Naive B cell (primary cell): ENCODE results near the gene HCN1. TPM values are rescaled to one million over a fixed set of nuclear protein-coding genes. Genes with fewer than 3 reads are reported as not detected.
"Not testable (repeated sequence)": the region's sequence is repeated elsewhere in the genome, so short reads cannot be mapped to it uniquely, and the experiment has no call there.

Source experiments
- ATAC-seq, 2 donors: fragments of 150-1000 bp; cut with Tn5 transposase; 2 replicates each; pipeline ENCODE4 v1.10.0; 2021; ENCODE audit warnings: low read depth in 2 of 2, mild to moderate bottlenecking in 2 of 2, moderate library complexity in 2 of 2
- DNase-seq: peaks from one replicate; pipeline ENCODE4 v3.0.0; 2022
- H3K27ac Mint-ChIP-seq, 6 donors: one replicate each; pipeline ENCODE4 v1.8.0; 2020 to 2022; ENCODE audit warnings: mild to moderate bottlenecking in 6 of 6, mixed read lengths in 6 of 6, moderate library complexity in 5 of 6, inconsistent platforms in 2 of 6
- H3K27me3 Mint-ChIP-seq, 3 donors: one replicate each; pipeline ENCODE4 v1.8.0; 2021 to 2022; ENCODE audit warnings: mixed read lengths in 3 of 3, mild to moderate bottlenecking in 1 of 3
- H3K36me3 Mint-ChIP-seq, 2 donors: one replicate each; pipeline ENCODE4 v1.8.0; 2020 to 2022; ENCODE audit warnings: mixed read lengths in 2 of 2, inconsistent platforms in 1 of 2, mild to moderate bottlenecking in 1 of 2
- H3K4me1 Mint-ChIP-seq, 3 donors: one replicate each; pipeline ENCODE4 v1.8.0; 2020 to 2022; ENCODE audit warnings: mixed read lengths in 3 of 3, inconsistent platforms in 1 of 3, mild to moderate bottlenecking in 1 of 3, moderate library complexity in 1 of 3
- H3K4me3 Mint-ChIP-seq, 8 donors: one replicate each; pipeline ENCODE4 v1.8.0; 2020 to 2022; ENCODE audit warnings: mild to moderate bottlenecking in 8 of 8, mixed read lengths in 8 of 8, moderate library complexity in 8 of 8, inconsistent platforms in 2 of 8
- H3K9me3 Mint-ChIP-seq, 7 donors: one replicate each; pipeline ENCODE4 v1.8.0; 2020 to 2022; ENCODE audit warnings: mixed read lengths in 7 of 7, mild to moderate bottlenecking in 5 of 7, inconsistent platforms in 2 of 7, moderate library complexity in 1 of 7
- polyA plus RNA-seq, 6 donors: library from polyadenylated mRNA; unstranded; fragments of 300-500 nt; fragmentation: Illumina TruSeq; gene quantifications; one replicate each; pipeline ENCODE4 v1.2.3, GENCODE V29; 2021; ENCODE audit warnings: low read depth in 6 of 6

The HCN1 gene
- polyA plus RNA-seq, 6 donors from 2014 or later, result not detected

GRCh38 chr5:45385321-45386058 lies 310.7 kb downstream of the HCN1 start:
- Mint-ChIP-seq H3K36me3 (no peaks in the 10 kb centered on the region), H3K9me3 (peaks cover 0 to 12% (median 5%) of the 10 kb centered on the region in 7 donors), H3K4me1 (no peaks in the 10 kb centered on the region), H3K27ac (no peak overlapping the region), H3K4me3 (no peak overlapping the region), H3K27me3 (no peaks in the 10 kb centered on the region)
- no peak for DNase-seq
- ATAC-seq, result no peak

DNA sequence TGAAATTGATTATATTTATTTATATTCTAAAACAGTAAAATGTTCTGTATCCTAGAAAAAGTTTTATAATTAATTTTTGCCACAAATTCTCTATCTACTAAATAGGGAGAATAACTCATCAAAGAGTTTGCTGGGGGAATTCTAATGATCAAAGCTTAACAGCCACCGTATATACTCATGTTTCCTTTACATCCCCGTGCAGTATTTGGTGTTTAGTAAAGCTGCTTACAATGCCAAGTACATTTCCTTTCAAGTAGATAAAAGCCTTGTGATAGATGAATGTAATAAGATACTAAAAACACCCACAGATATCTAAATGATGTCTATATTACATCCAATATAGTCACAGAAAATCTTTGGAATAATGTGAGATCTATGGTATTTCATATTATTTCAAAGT lies 312.2 kb downstream of the HCN1 start:
- H3K4me3 Mint-ChIP-seq, result no peak overlapping the region
- H3K27me3 Mint-ChIP-seq, result no peaks in the 10 kb centered on the region
- H3K4me1 Mint-ChIP-seq, result no peaks in the 10 kb centered on the region
- no peaks in the 10 kb centered on the region for H3K36me3 Mint-ChIP-seq
- DNase-seq (no peak), ATAC-seq (no peak)
- no peak overlapping the region for H3K27ac Mint-ChIP-seq
- H3K9me3 Mint-ChIP-seq, result peaks cover 0 to 9% (median 6%) of the 10 kb centered on the region in 7 donors

- DNase-seq (no peak), ATAC-seq (no peak)
- Mint-ChIP-seq H3K4me1 (no peaks in the 10 kb centered on the region), H3K4me3 (no peak overlapping the region), H3K36me3 (no peaks in the 10 kb centered on the region), H3K9me3 (peaks cover 0 to 11% (median 8%) of the 10 kb centered on the region in 7 donors), H3K27me3 (no peaks in the 10 kb centered on the region), H3K27ac (no peak overlapping the region)
Measured at GRCh38 chr5:45382583-45382982, 313.6 kb downstream of the HCN1 start.

DNA sequence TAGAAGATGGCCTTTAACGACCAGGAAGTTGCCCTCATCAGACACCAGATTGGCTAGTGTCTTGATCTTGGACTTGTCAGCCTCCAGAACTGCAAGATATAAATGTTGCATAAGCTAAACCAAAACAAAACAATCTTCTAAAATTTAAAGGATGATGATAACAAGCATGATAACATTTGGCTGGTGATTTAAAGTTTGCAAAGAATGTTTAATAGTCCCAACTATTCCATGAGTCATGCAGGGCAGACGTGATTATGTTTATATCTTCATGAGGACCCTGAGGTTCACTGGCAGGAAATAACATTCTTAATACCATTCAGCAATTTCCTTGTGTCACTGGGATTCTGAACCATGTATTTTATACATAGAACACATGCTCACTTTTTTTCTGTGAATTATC lies 319.8 kb downstream of the HCN1 start:
- Mint-ChIP-seq H3K27ac (no peak overlapping the region), H3K36me3 (no peaks in the 10 kb centered on the region), H3K4me3 (no peak overlapping the region), H3K9me3 (peaks cover 0 to 11% (median 2%) of the 10 kb centered on the region in 7 donors), H3K4me1 (no peaks in the 10 kb centered on the region), H3K27me3 (no peaks in the 10 kb centered on the region)
- DNase-seq, result no peak
- ATAC-seq, result no peak

DNA sequence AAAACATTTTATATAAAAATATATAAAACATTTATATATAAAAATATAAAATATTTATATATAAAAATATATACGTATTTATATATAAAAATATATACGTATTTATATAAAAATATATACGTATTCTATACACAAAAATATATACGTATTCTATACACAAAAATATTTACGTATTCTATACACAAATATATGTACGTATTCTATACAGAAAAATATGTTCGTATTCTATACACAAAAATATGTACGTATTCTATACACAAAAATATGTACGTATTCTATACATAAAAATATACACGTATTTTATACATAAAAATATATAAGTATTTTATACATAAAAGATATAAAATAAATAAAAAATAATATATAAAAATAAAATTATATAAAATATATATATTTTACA lies 323.6 kb downstream of the HCN1 start:
- Mint-ChIP-seq H3K4me1 (no peaks in the 10 kb centered on the region), H3K4me3 (no peak overlapping the region), H3K36me3 (no peaks in the 10 kb centered on the region), H3K27ac (no peak overlapping the region), H3K27me3 (no peaks in the 10 kb centered on the region), H3K9me3 (peaks cover 0 to 4% (median 0%) of the 10 kb centered on the region in 7 donors)
- ATAC-seq (no peak), DNase-seq (no peak)

DNA sequence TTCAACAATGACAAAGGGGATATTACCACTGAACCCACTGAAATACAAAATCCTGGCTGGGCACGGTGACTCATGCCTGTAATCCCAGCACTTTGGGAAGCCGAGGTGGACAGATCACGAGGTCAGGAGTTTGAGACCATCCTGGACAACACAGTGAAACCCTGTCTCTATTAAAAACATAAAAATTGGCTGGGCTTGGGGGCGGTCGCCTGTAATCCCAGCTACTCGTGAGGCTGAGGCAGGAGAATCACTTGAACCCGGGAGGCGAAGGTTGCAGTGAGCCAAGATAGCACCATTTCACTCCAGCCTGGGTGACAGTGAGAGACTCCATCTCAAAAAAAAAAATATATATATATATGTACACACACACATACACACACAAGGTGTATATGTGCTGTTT lies 324.8 kb downstream of the HCN1 start:
- not testable (repeated sequence) for H3K4me1 Mint-ChIP-seq, H3K36me3 Mint-ChIP-seq

DNA sequence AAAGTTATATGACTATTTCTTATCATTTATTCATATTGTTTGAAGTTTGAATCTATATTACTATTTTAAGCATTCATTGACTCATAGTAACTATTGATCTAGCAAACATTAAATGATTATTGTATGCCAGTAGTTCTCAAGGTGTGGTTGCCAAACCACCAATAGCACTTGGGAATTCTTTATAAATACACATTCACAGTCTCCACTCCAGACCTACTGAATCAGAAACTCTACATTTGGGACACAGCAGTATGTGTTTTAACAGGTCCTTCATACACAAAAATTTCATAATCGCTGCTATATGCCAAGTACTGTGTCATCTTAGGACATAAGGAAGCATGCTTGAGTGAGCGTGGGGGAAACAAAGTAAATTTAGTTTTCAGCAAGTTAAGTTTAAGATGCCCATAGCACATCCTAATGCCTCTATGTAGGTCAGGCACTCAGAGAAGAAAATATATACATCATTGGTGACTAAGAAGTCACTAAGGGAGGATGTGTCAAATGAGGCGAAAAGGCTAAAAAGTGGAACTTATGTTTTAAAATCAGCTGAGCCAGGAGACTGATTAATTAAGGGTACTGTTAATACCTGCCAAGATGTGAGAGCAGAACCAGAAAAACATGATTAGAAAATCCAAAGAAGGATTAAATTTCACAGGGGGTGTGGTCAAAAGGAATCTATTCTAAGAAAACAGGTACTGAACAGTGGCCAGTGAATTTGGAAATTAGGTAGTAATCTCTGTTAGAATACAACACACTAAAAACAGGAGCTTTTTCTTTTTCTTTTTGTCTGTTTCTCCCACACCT lies 340.8 kb downstream of the HCN1 start:
- Mint-ChIP-seq H3K36me3 (no peaks in the 10 kb centered on the region), H3K27me3 (no peaks in the 10 kb centered on the region), H3K27ac (no peak overlapping the region), H3K4me1 (no peaks in the 10 kb centered on the region), H3K4me3 (no peak overlapping the region), H3K9me3 (peaks cover 0 to 14% (median 4%) of the 10 kb centered on the region in 7 donors)
- no peak for DNase-seq
- no peak for ATAC-seq

More for the DNA sequence above, 324.8 kb downstream of the HCN1 start:
- DNase-seq, H3K9me3 Mint-ChIP-seq, H3K27ac Mint-ChIP-seq, H3K4me3 Mint-ChIP-seq, H3K27me3 Mint-ChIP-seq, ATAC-seq: not testable (repeated sequence)

DNA sequence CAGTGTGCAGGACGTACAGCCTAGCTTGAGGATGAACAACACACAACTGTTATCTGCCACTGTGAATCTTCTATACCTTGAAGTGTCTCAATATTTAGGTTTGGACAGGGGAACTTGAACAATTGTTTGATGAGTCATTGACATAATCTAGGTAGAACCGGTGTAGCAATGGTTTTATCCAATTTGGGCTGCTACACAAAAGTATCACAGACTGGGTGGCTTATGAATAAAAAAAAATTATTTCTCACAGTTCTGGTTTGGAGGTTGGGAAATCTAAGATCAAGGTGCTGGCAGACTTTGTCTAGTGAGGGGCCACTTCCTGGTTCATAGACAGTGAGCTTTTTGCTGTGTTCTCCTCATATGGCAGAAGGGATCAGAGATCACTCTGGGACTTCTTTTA lies 359.7 kb downstream of the HCN1 start:
- no peaks in the 10 kb centered on the region for H3K4me1 Mint-ChIP-seq
- no peak overlapping the region for H3K27ac Mint-ChIP-seq
- no peaks in the 10 kb centered on the region for H3K27me3 Mint-ChIP-seq
- no peaks in the 10 kb centered on the region for H3K36me3 Mint-ChIP-seq
- ATAC-seq (no peak), DNase-seq (no peak)
- H3K4me3 Mint-ChIP-seq, result no peak overlapping the region
- H3K9me3 Mint-ChIP-seq, result peaks cover 0 to 12% (median 8%) of the 10 kb centered on the region in 7 donors

DNA sequence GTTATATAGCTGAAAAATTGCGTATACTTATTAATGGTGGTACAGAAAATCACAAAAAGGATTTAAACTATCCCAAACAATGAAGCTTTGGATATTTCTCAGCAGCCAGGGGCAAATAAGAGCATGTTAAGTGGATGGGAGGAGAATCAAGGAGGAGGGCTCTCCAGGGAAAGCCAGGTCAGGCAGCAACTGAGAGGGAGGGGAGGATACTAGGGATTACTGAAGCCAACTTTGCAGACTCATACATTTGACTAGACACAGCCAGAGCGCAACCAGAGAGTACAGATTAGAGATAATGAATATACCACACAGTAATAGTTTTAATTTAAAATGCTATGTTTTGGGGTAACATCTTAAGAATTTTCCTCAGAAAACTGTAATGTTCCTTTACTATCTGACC lies 360.2 kb downstream of the HCN1 start:
- ATAC-seq, result no peak

DNA sequence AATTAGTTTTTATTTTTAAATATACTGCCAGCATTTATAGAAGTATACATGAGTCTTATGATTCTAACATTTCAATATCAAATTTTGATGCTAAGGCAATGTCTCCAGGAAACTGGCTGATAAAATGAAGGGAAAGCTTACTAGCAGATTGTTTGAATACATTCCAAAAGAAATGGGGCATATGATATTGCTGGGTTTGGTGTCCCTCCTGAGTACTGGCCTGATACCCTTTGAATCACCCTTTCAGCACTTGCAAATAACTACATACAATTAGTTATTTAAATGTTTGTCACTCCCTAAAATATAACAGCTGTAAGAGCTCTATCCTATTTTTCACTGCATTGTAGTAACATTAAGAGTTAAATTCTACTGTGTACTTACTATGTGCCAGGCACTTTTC lies 360.8 kb downstream of the HCN1 start:
- DNase-seq (no peak), ATAC-seq (no peak)
- H3K27ac Mint-ChIP-seq, result no peak overlapping the region
- no peaks in the 10 kb centered on the region for H3K4me1 Mint-ChIP-seq
- no peaks in the 10 kb centered on the region for H3K27me3 Mint-ChIP-seq
- no peaks in the 10 kb centered on the region for H3K36me3 Mint-ChIP-seq
- peaks cover 0 to 9% (median 6%) of the 10 kb centered on the region in 7 donors for H3K9me3 Mint-ChIP-seq
- H3K4me3 Mint-ChIP-seq, result no peak overlapping the region

More for the DNA sequence above, 360.2 kb downstream of the HCN1 start:
- Mint-ChIP-seq H3K4me1 (no peaks in the 10 kb centered on the region), H3K36me3 (no peaks in the 10 kb centered on the region), H3K4me3 (no peak overlapping the region), H3K27ac (no peak overlapping the region), H3K27me3 (no peaks in the 10 kb centered on the region), H3K9me3 (peaks cover 0 to 9% (median 8%) of the 10 kb centered on the region in 7 donors)
- DNase-seq, result no peak

- Mint-ChIP-seq H3K4me1 (no peaks in the 10 kb centered on the region), H3K4me3 (no peak overlapping the region)
Measured at GRCh38 chr5:45334939-45335338, 361.2 kb downstream of the HCN1 start.

GRCh38 chr5:45312627-45313026 lies 383.6 kb downstream of the HCN1 start:
- not testable (repeated sequence) for DNase-seq, H3K27me3 Mint-ChIP-seq, H3K36me3 Mint-ChIP-seq, ATAC-seq, H3K4me1 Mint-ChIP-seq, H3K4me3 Mint-ChIP-seq, H3K27ac Mint-ChIP-seq
- H3K9me3 Mint-ChIP-seq, result peaks cover 10 to 32% (median 17%) of the 10 kb centered on the region in 7 donors

More at GRCh38 chr5:45334939-45335338, 361.2 kb downstream of the HCN1 start:
- DNase-seq (no peak), ATAC-seq (no peak)
- H3K9me3 Mint-ChIP-seq, result peaks cover 0 to 9% (median 5%) of the 10 kb centered on the region in 7 donors
- H3K36me3 Mint-ChIP-seq, result no peaks in the 10 kb centered on the region
- no peak overlapping the region for H3K27ac Mint-ChIP-seq
- no peaks in the 10 kb centered on the region for H3K27me3 Mint-ChIP-seq

GRCh38 chr5:45295231-45295630 lies 400.9 kb downstream of the HCN1 start:
- Mint-ChIP-seq H3K4me1 (no peaks in the 10 kb centered on the region), H3K27me3 (no peaks in the 10 kb centered on the region)
- ATAC-seq, result no peak

GRCh38 chr5:45288746-45289145 lies 407.4 kb downstream of the HCN1 start:
- Mint-ChIP-seq H3K9me3 (peaks cover 2 to 13% (median 5%) of the 10 kb centered on the region in 7 donors), H3K36me3 (no peaks in the 10 kb centered on the region), H3K27ac (no peak overlapping the region), H3K4me3 (no peak overlapping the region), H3K27me3 (no peaks in the 10 kb centered on the region), H3K4me1 (no peaks in the 10 kb centered on the region)
- ATAC-seq, result no peak
- no peak for DNase-seq

More at GRCh38 chr5:45295231-45295630, 400.9 kb downstream of the HCN1 start:
- Mint-ChIP-seq H3K27ac (no peak overlapping the region), H3K36me3 (no peaks in the 10 kb centered on the region), H3K4me3 (no peak overlapping the region), H3K9me3 (peaks cover 0 to 11% (median 4%) of the 10 kb centered on the region in 7 donors)
- no peak for DNase-seq
